Activated T-cell treated with anti-CD3 and anti-CD28 coated beads for 48 hours (primary cell): ENCODE measurements around the gene DIMT1.

ENCODE experiments used
- DNase-seq: peaks from one replicate; pipeline ENCODE4 v3.0.0-alpha.2; 2020; ENCODE audit warnings: low read depth

DIMT1 gene

GRCh38 chr5:62403411-62404250, at the start of gene DIMT1:
TSS of gene DIMT1 (minus strand) at chr5:62403905. CDS start at chr5:62403772, 133 bp downstream.
- DNase-seq = peak; percentile 92

- DNase-seq = no peak
Observed at GRCh38 chr5:62450259-62450658, 46.6 kb upstream of the DIMT1 start.

DNA sequence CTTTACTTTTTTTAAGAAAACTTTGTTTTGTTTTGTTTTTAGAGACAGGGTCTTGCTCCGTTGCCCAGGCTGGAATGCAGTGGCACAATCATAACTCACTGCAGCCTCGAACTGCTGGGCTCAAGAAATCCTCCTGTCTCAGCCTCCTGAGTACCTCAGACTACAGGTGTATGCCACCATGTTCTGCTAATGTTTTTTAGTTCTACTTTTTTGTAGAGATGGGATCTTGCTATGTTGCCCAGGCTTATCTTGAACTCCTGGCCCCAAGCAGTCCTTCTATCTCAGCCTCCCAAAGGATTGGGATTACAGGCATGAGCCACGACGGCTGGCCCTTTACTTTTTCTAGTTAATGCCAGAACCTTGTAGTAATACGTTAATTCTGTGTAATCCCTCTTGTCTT, 44.8 kb upstream of the DIMT1 start:
- DNase-seq = no peak

GRCh38 chr5:62432621-62433064, 28.9 kb upstream of the DIMT1 start:
- no peak for DNase-seq

GRCh38 chr5:62431735-62432620, 28.3 kb upstream of the DIMT1 start:
- DNase-seq = no peak

- DNase-seq = no peak
Observed at GRCh38 chr5:62424763-62425162, 21.1 kb upstream of the DIMT1 start.

GRCh38 chr5:62421414-62421813, 17.7 kb upstream of the DIMT1 start:
- no peak for DNase-seq

GRCh38 chr5:62419609-62420008, 15.9 kb upstream of the DIMT1 start:
- no peak for DNase-seq

GRCh38 chr5:62418462-62419076, 14.9 kb upstream of the DIMT1 start:
- DNase-seq = no peak

GRCh38 chr5:62413711-62414110, 10.0 kb upstream of the DIMT1 start:
- no peak for DNase-seq

- peak; percentile 98 for DNase-seq
Observed at GRCh38 chr5:62412549-62413329, 9.0 kb upstream of the DIMT1 start, which contains the start of gene IPO11. TSS of gene IPO11 (plus strand) at chr5:62412763. CDS start at chr5:62437280, 24,517 bp downstream.

- no peak for DNase-seq
Observed at GRCh38 chr5:62395210-62395950, 8.3 kb downstream of the DIMT1 start.

GRCh38 chr5:62386824-62387223, 16.9 kb downstream of the DIMT1 start:
- DNase-seq = no peak

- DNase-seq = no peak
Observed at GRCh38 chr5:62385816-62386400, 17.8 kb downstream of the DIMT1 start.

DNA sequence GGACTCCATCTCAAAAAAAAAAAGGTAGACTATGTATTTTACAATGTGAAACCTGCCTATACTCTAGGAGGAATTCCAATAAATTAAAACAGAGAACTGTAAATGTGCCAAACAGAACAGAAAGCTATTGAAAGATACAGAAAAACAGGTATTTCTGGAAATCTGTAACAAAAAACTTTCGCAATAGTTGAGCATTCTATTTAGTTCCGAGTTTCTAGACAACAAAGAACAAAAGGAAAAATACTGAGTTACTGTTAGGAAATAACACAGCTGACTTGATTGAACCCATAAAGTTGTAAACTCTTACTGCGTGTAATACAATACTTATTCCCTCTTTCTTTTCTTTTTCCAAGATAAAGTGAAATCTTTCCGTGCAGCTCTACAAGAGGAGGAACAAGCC, 18.6 kb downstream of the DIMT1 start:
- DNase-seq = no peak

DNA sequence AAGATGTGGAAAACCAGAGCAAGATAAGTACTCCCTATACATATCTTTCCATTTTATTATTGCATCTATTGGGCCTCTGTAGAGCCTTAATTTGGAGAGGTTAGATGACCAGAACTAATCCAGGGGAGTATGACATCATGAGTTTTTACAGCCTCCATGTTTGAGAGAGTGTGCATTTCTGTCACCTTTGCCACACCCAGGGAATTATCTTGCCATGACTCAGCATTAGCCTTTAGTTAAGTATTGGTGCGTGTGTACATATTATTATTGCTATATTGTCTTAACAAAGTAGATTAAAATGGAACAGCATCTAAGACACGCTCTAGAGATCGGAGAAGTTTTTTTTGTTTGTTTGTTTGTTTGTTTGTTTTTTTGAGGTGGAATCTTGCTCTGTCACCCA, 27.6 kb downstream of the DIMT1 start:
- DNase-seq = no peak

DNA sequence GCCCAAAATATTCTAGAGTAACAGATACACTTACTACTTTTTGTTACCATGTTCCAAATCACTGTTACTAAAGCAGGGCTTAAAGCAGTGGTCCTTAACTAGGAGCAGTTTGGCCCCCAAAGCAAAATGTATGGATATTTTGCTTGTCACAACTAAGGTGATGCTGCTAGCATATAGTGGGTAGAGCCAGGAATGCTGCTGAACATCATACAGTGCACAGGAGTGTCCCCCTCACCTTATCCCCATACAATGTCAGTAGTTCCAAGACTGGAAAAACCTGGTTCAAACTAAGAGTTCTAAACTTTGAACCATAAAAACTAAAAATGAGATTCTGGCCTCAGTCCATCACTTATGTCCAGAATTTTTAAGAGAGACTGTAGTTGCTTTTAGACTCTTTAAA, 28.1 kb downstream of the DIMT1 start:
- no peak for DNase-seq

DNA sequence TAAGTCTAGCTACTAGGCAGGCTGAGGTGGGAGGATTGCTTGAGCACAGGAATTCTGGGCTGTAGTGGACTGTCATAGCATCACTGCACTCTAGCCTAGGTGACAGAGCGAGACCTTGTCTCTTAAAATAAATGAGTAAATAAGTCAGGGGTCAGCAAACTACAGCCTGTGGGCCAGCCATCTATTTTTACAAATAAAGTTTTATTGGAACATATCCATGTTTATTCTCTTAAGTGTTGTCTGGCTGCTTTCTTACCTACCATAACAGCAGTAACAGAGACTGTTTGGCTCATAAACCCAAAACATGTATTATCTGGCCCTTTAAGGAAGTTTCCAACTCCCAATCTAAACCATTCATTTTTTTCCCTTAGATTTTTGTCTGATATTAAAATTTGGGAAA, 29.6 kb downstream of the DIMT1 start:
- no peak for DNase-seq

GRCh38 chr5:62373382-62373781, 30.3 kb downstream of the DIMT1 start:
- no peak for DNase-seq

GRCh38 chr5:62372600-62372999, 31.1 kb downstream of the DIMT1 start:
- no peak for DNase-seq

DNA sequence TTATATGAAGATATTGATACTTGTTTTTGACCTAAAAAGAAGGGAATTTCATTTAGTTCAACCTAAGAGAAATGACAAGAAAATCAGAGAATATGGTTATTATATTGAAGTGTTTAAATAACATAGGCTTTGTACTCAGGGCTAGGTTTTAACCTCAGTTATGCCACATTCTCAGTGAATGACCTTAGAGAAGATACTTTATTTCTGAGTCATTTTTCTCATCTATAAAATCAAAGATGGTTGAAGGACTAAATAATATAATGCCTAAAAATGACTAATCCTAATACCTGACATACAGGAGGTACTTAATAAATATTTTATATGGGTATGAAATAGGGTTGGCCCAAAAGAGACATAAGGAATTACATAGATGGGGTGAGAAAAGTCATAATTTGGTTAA, 32.3 kb downstream of the DIMT1 start:
- DNase-seq = no peak
